IMR-90 (cell line): ENCODE measurements around the gene CLEC19A. TPM values are rescaled to one million over a fixed set of nuclear protein-coding genes. Genes with fewer than 3 reads are reported as not detected.

Experiments used
- ATAC-seq: fragments of 200-7000 bp; cut with Tn5 transposase; 2 replicates; pipeline ENCODE4 v1.9.1; 2020; ENCODE audit warnings: low read depth, mild to moderate bottlenecking, moderate library complexity
- BruUV-seq: library from RNA; stranded (reverse); fragments of 400-500 nt; replicated peaks from 2 replicates; lab custom pipeline; 2021; lab: Mats Ljungman, UMichigan
- CTCF ChIA-PET: fragments of 300-600 bp; formaldehyde crosslinking; extraction: SDS; loops from one replicate; lab custom pipeline; 2021; ENCODE audit warnings: antibody characterized with exemption; lab: Yijun Ruan, JAX
- POLR2A ChIA-PET: fragments of 300-600 bp; sonication (Branson Sonifier 250); formaldehyde crosslinking; loops from one replicate; lab custom pipeline; 2022; ENCODE audit warnings: antibody characterized with exemption; ENCODE audit not compliant: unreplicated experiment; lab: Charles Lee
- DNase-seq: peaks from one replicate; pipeline ENCODE4 v3.0.0; 2013
- H2AFZ ChIP-seq: replicated peaks from 2 replicates; pipeline ENCODE3; 2013; ENCODE audit warnings: low read length, mild to moderate bottlenecking; ENCODE audit not compliant: poor library complexity
- H2AK5ac ChIP-seq: 2 replicates; pipeline ENCODE4 v1.6.1; 2013; ENCODE audit warnings: low read depth, low read length, inconsistent platforms
- H2AK9ac ChIP-seq: replicated peaks from 2 replicates; pipeline ENCODE3; 2013; ENCODE audit warnings: mild to moderate bottlenecking, low read depth, low read length, moderate library complexity; ENCODE audit not compliant: poor library complexity
- H2BK120ac ChIP-seq: 2 replicates; pipeline ENCODE4 v1.6.1; 2013; ENCODE audit warnings: low read depth, low read length, inconsistent platforms
- H2BK15ac ChIP-seq: 3 replicates; pipeline ENCODE4 v1.6.1; 2013; ENCODE audit warnings: low read depth, low read length, inconsistent platforms
- H2BK20ac ChIP-seq: 2 replicates; pipeline ENCODE4 v1.6.1; 2013; ENCODE audit warnings: low read depth, mild to moderate bottlenecking, inconsistent platforms, low read length, moderate library complexity
- H2BK5ac ChIP-seq: 2 replicates; pipeline ENCODE4 v1.6.1; 2013; ENCODE audit warnings: mild to moderate bottlenecking, low read depth, low read length, inconsistent platforms; ENCODE audit not compliant: poor library complexity, severe bottlenecking
- H3K14ac ChIP-seq: replicated peaks from 2 replicates; pipeline ENCODE4 v1.6.1; 2013; ENCODE audit warnings: low read depth, low read length, inconsistent platforms
- H3K18ac ChIP-seq: 2 replicates; pipeline ENCODE4 v1.6.1; 2013; ENCODE audit warnings: low read depth, low read length, control low read depth
- H3K23ac ChIP-seq: 2 replicates; pipeline ENCODE4 v1.6.1; 2013; ENCODE audit warnings: low read depth, low read length, inconsistent platforms
- H3K27ac ChIP-seq: 2 replicates; pipeline ENCODE4 v1.5.1; 2013; ENCODE audit warnings: mild to moderate bottlenecking, control low read depth, low read length; ENCODE audit not compliant: insufficient read depth
- H3K27me3 ChIP-seq: 2 replicates; pipeline ENCODE4 v1.6.1; 2013; ENCODE audit warnings: low read length; ENCODE audit not compliant: control insufficient read depth, insufficient read depth
- H3K36me3 ChIP-seq: 2 replicates; pipeline ENCODE4 v1.6.1; 2013; ENCODE audit warnings: low read length, mixed read lengths; ENCODE audit not compliant: control insufficient read depth, insufficient read depth
- H3K4ac ChIP-seq: 2 replicates; pipeline ENCODE4 v1.6.1; 2013; ENCODE audit warnings: low read depth, low read length, inconsistent platforms
- H3K4me1 ChIP-seq: 2 replicates; pipeline ENCODE4 v1.6.1; 2013; ENCODE audit warnings: low read length, mixed read lengths; ENCODE audit not compliant: control insufficient read depth, insufficient read depth
- H3K4me2 ChIP-seq: 2 replicates; pipeline ENCODE4 v1.6.1; 2013; ENCODE audit warnings: low read depth, mild to moderate bottlenecking, control low read depth, low read length, moderate library complexity
- H3K4me3 ChIP-seq: 2 replicates; pipeline ENCODE4 v1.5.1; 2013; ENCODE audit warnings: low read depth, mild to moderate bottlenecking, control low read depth, low read length, moderate library complexity; ENCODE audit not compliant: insufficient read depth
- H3K56ac ChIP-seq: 2 replicates; pipeline ENCODE4 v1.6.1; 2013; ENCODE audit warnings: low read length, inconsistent platforms; ENCODE audit not compliant: insufficient read depth; ENCODE audit errors: extremely low read depth
- H3K79me1 ChIP-seq, 2 experiments: 2 replicates each; pipeline ENCODE4 v1.6.1; 2013; ENCODE audit warnings: low read length in 2 of 2, inconsistent platforms in 1 of 2, low read depth in 1 of 2
- H3K9ac ChIP-seq: 2 replicates; pipeline ENCODE4 v1.6.1; 2013; ENCODE audit warnings: low read depth, low read length, control low read depth
- H3K9me1 ChIP-seq: 2 replicates; pipeline ENCODE4 v1.6.1; 2013; ENCODE audit warnings: low read length, inconsistent platforms; ENCODE audit not compliant: insufficient read depth
- H3K9me3 ChIP-seq: 2 replicates; pipeline ENCODE4 v1.6.1; 2013; ENCODE audit warnings: low read length; ENCODE audit not compliant: control insufficient read depth, insufficient read depth
- H4K20me1 ChIP-seq: 2 replicates; pipeline ENCODE4 v1.6.1; 2013; ENCODE audit warnings: low read length, inconsistent platforms; ENCODE audit not compliant: insufficient read depth
- H4K5ac ChIP-seq: 2 replicates; pipeline ENCODE4 v1.6.1; 2013; ENCODE audit warnings: mild to moderate bottlenecking, low read depth, low read length, control low read depth
- H4K8ac ChIP-seq, 2 experiments: 2 replicates each; pipeline ENCODE4 v1.6.1; 2013; ENCODE audit warnings: low read depth in 2 of 2, low read length in 2 of 2, control low read depth in 1 of 2, inconsistent platforms in 1 of 2
- H4K91ac ChIP-seq: 2 replicates; pipeline ENCODE4 v1.6.1; 2013; ENCODE audit warnings: low read depth, low read length, inconsistent platforms; ENCODE audit not compliant: insufficient read depth
- NFE2L2 ChIP-seq: fragments of 150-350 bp; IDR thresholded peaks from 2 replicates; pipeline ENCODE4 v1.6.1; 2016; ENCODE audit warnings: low read depth, mild to moderate bottlenecking, low read length
- RAD21 ChIP-seq: IDR thresholded peaks from 2 replicates; pipeline ENCODE4 v1.6.1; 2012; ENCODE audit warnings: low read length, improper control_type of control experiment
- RCOR1 ChIP-seq: IDR thresholded peaks from 2 replicates; pipeline ENCODE4 v1.6.1; 2012; ENCODE audit warnings: mild to moderate bottlenecking, low read length, improper control_type of control experiment; ENCODE audit not compliant: insufficient replicate concordance
- RFX5 ChIP-seq: IDR thresholded peaks from 2 replicates; pipeline ENCODE4 v1.8.0; 2012; ENCODE audit warnings: low read depth, mild to moderate bottlenecking, low read length, moderate library complexity
- WGBS, 2 experiments: methylation state at CpG; one replicate each; pipeline versions ENCODE4 v1.1.5 to v1.1.7; 2013; ENCODE audit warnings: missing lambda C conversion rate in 2 of 2; ENCODE audit not compliant: insufficient read length in 1 of 2; ENCODE audit errors: extremely low coverage in 2 of 2; 5-methylcytosine and 5-hydroxymethylcytosine counted together
- dilution Hi-C: fragments of 300-500 bp; cut with HindIII; formaldehyde crosslinking; loops from one replicate; pipeline ENCODE4 v1.14.3; 2018; ENCODE audit warnings: low sequenced_read_pairs; ENCODE audit not compliant: unreplicated experiment
- in situ Hi-C: fragments of 300-500 bp; cut with MboI; formaldehyde crosslinking; loops from 3 replicates; pipeline ENCODE4 v1.14.3; 2019; ENCODE audit warnings: low sequenced_read_pairs, inconsistent platforms, mixed read lengths
- intact Hi-C: fragments of 100-400 bp; cut with micrococcal nuclease; formaldehyde crosslinking; loops from 2 replicates; pipeline ENCODE4 v1.10.0; 2022
- polyA plus RNA-seq, 3 experiments: library from polyadenylated mRNA; depleted of rRNA; stranded (reverse); fragments of >200 nt; gene quantifications; 2 replicates each; pipeline ENCODE4 v1.2.3, GENCODE V29; 2012; ENCODE audit warnings: low replicate concordance in 1 of 3
- total RNA-seq: library from RNA; depleted of rRNA; stranded (reverse); fragments of >200 nt; gene quantifications from 2 replicates; pipeline ENCODE4 v1.2.3, GENCODE V29; 2012

The CLEC19A gene
- total and polyA plus RNA-seq, 2 of the 4 experiments (the other 2 are of a cell fraction), result not detected

GRCh38 chr16:19348578-19349315 lies 63.2 kb downstream of the CLEC19A start:
- no peaks in the 10 kb centered on the region for H3K79me1 ChIP-seq
- H3K9ac ChIP-seq, result no peak overlapping the region
- POLR2A ChIA-PET, result no interaction called here
- in situ Hi-C loops, result no loop called here
- no TSS peak for BruUV-seq
- no peak overlapping the region for H3K4ac ChIP-seq
- no peak for ATAC-seq
- no peak overlapping the region for H4K91ac ChIP-seq
- no peak overlapping the region for H2AFZ ChIP-seq
- DNase-seq, result no peak
- H3K27ac ChIP-seq, result no peak overlapping the region
- no peak overlapping the region for H2BK120ac ChIP-seq
- no peak overlapping the region for H3K18ac ChIP-seq
- H3K9me3 ChIP-seq, result no peaks in the 10 kb centered on the region
- H4K8ac ChIP-seq, result no peak overlapping the region
- H3K23ac ChIP-seq, result no peak overlapping the region
- H3K4me1 ChIP-seq, result no peaks in the 10 kb centered on the region
- dilution Hi-C loops, result no loop called here
- 12% methylated on average over 7 of the region's 11 CpGs; no CpG with 5 or more reads in 1 of the 2 experiments for WGBS, 2 experiments
- H3K36me3 ChIP-seq, result no peaks in the 10 kb centered on the region
- intact Hi-C loops, result no loop called here
- H2BK5ac ChIP-seq, result no peak overlapping the region
- TF ChIP-seq NFE2L2, result no peak
- TF ChIP-seq RFX5, result no peak
- TF ChIP-seq RCOR1, result no peak
- no peak for TF ChIP-seq RAD21
- no peak overlapping the region for H3K14ac ChIP-seq
- H2AK9ac ChIP-seq, result no peak overlapping the region
- H2BK15ac ChIP-seq, result no peak overlapping the region
- H3K9me1 ChIP-seq, result no peaks in the 10 kb centered on the region
- H3K56ac ChIP-seq, result no peak overlapping the region
- CTCF ChIA-PET, result no interaction called here
- H2BK20ac ChIP-seq, result no peak overlapping the region
- H3K27me3 ChIP-seq, result no peaks in the 10 kb centered on the region
- no peak overlapping the region for H4K5ac ChIP-seq
- no peak overlapping the region for H3K4me3 ChIP-seq
- no peak overlapping the region for H3K4me2 ChIP-seq
- H4K20me1 ChIP-seq, result no peaks in the 10 kb centered on the region
- H2AK5ac ChIP-seq, result no peak overlapping the region
